Pancreas (tissue), 10 donors: ENCODE data around the gene NUB1. TPM values are rescaled to one million over a fixed set of nuclear protein-coding genes. Genes with fewer than 3 reads are reported as not detected.
A peak's percentile ranks its signal among the peaks of the same experiment; 100 is the strongest.

Experiments used
- ATAC-seq, 4 donors: fragments of 200-7000 bp; cut with Tn5 transposase; one replicate each; pipeline versions ENCODE4 v1.8.0 to v1.9.1; 2020; ENCODE audit warnings: mild to moderate bottlenecking in 4 of 4, moderate library complexity in 4 of 4
- DNase-seq, 6 donors: peaks; one replicate each; pipeline ENCODE4 v3.0.0-alpha.2; 2020
- FAIRE-seq: peaks from 2 replicates; lab custom pipeline; 2012; peaks lifted over from hg19 to GRCh38; lab: Jason Lieb, UNC
- H3K27ac ChIP-seq, 4 donors: fragments of 200-600 bp; sonication (generic); 1 replicate in 3 of 4; 2 replicates in 1 of 4; pipeline versions ENCODE4 v1.5.0 to v1.8.0; 2020
- H3K27me3 ChIP-seq, 4 donors: fragments of 200-600 bp; one replicate each; pipeline ENCODE4 v1.8.0; 2021
- H3K36me3 ChIP-seq, 3 donors: fragments of 200-600 bp; sonication (generic) in 1 of 3; one replicate each; pipeline versions ENCODE4 v1.5.0 to v1.8.0; 2020 to 2021
- H3K4me1 ChIP-seq, 3 donors: fragments of 200-600 bp; one replicate each; pipeline ENCODE4 v1.8.0; 2021
- H3K4me3 ChIP-seq, 4 donors: fragments of 200-600 bp; sonication (generic) in 2 of 4; one replicate each; pipeline versions ENCODE4 v1.5.0 to v1.8.0; 2020 to 2021
- H3K9me3 ChIP-seq, 4 donors: fragments of 200-600 bp; one replicate each; pipeline ENCODE4 v1.8.0; 2021
- CTCF ChIP-seq, 4 donors: fragments of 200-600 bp; sonication (generic) in 3 of 4; IDR thresholded peaks; one replicate each; pipeline versions ENCODE4 v1.5.0 to v1.8.0; 2021; ENCODE audit warnings: antibody characterized with exemption in 4 of 4
- WGBS, 2 donors: extraction: QIAGEN DNeasy Blood & Tissue Kit; methylation state at CpG; one replicate each; pipeline ENCODE4 v1.1.7; 2013; 5-methylcytosine and 5-hydroxymethylcytosine counted together
- intact Hi-C, 3 donors: fragments of 100-400 bp; cut with DNase I; formaldehyde crosslinking; loops; one replicate each; pipeline versions ENCODE4 v1.11.1 to v1.14.2; 2022
- polyA plus RNA-seq, 2 donors: library from polyadenylated mRNA; stranded (reverse); fragments of 200-250 nt; gene quantifications; one replicate each; pipeline ENCODE4 v1.2.3, GENCODE V29; 2013
- total RNA-seq, 6 donors: library from RNA; stranded (reverse); fragmentation: NEBNext Ultra II Directional in 4 of 6; extraction: Animal tissue kit (Norgen Biotek cat#: 25700) in 4 of 6; gene quantifications; one replicate each; pipeline versions ENCODE4 v1.2.1 to v1.2.4, GENCODE V29; 2021 to 2023
- donor health status: healthy with polysubstance abuse.
- donor health status: DM: no; HTN: no; CAD: no; lungs with moderate emphysema.
- donor health status: DM: no; HTN: no; CAD: no.
- donor health status: control.
- donor health status: control.
- donor health status: Bipolar disorder and iron deficiency.
- donor health status: DM: yes; HTN: yes; CAD: no.
- donor health status: DM: no; HTN: no; CAD: no.
- donor health status: DM: no; HTN: no; CAD: no.
- donor health status: DM: yes; HTN: yes; CAD: no.

NUB1 gene
- total and polyA plus RNA-seq, 8 donors, result 19.5 to 30.6 (median 23.8) TPM

GRCh38 chr7:151345576-151346469 lies 4.2 kb downstream of the NUB1 start:
- no peaks in the 10 kb centered on the region for H3K27me3 ChIP-seq
- H3K36me3 ChIP-seq, result peaks cover 0 to 24% (median 3%) of the 10 kb centered on the region in 3 donors
- intact Hi-C loops, result no loop called here
- 63 to 71% methylated on average over 2 of the region's 2 CpGs for WGBS, 2 donors
- ATAC-seq (no peak), DNase-seq (no peak), FAIRE-seq (no peak)
- H3K9me3 ChIP-seq, result no peaks in the 10 kb centered on the region
- no peak overlapping the region for H3K4me3 ChIP-seq
- peak overlapping the region in 1 of 4 donors; percentile 5 for H3K27ac ChIP-seq
- H3K4me1 ChIP-seq, result peaks cover 4 to 32% (median 6%) of the 10 kb centered on the region in 3 donors
- no peak for TF ChIP-seq CTCF (IDR thresholded peaks at IDR 0.05)

GRCh38 chr7:151346470-151346769 lies 4.8 kb downstream of the NUB1 start:
- Histone ChIP-seq H3K27ac (peak overlapping the region in 1 of 4 donors; percentile 4), H3K4me1 (peaks cover 4 to 34% (median 6%) of the 10 kb centered on the region in 3 donors), H3K36me3 (peaks cover 0 to 30% (median 5%) of the 10 kb centered on the region in 3 donors), H3K9me3 (no peaks in the 10 kb centered on the region), H3K4me3 (no peak overlapping the region), H3K27me3 (no peaks in the 10 kb centered on the region)
- TF ChIP-seq CTCF (IDR thresholded peaks at IDR 0.05), result no peak
- no peak for FAIRE-seq
- intact Hi-C loops, result no loop called here
- DNase-seq, result no peak
- ATAC-seq, result no peak
- 44 to 57% methylated on average over 2 of the region's 2 CpGs for WGBS, 2 donors

DNA sequence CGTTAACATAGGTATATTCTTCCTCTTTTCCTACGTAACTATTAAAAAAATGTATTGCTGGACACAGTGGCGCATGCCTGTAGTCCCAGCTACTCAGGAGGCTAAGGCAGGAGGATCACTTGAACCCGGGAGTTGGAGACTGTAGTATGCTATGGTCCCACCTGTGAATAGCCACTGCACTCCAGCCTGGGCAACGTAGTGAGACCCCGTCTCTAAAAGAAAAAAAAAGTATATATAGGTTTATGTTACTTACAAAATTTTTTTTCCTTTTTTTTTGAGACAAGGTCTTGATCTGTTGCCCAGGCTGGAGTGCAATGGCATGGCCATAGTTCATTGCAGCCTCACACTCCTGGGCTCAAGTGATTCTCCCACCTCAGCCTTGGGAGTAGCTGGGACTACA lies 5.6 kb downstream of the NUB1 start:
- no peak for FAIRE-seq
- no peak overlapping the region for H3K4me3 ChIP-seq
- no peaks in the 10 kb centered on the region for H3K9me3 ChIP-seq
- WGBS, 2 donors, result 94 to 96% methylated on average over 6 of the region's 6 CpGs
- no peaks in the 10 kb centered on the region for H3K27me3 ChIP-seq
- no peak for DNase-seq
- intact Hi-C loops, result no loop called here
- H3K4me1 ChIP-seq, result peaks cover 4 to 34% (median 6%) of the 10 kb centered on the region in 3 donors
- H3K27ac ChIP-seq, result no peak overlapping the region
- TF ChIP-seq CTCF (IDR thresholded peaks at IDR 0.05), result no peak
- H3K36me3 ChIP-seq, result peaks cover 0 to 38% (median 7%) of the 10 kb centered on the region in 3 donors
- ATAC-seq, result no peak

DNA sequence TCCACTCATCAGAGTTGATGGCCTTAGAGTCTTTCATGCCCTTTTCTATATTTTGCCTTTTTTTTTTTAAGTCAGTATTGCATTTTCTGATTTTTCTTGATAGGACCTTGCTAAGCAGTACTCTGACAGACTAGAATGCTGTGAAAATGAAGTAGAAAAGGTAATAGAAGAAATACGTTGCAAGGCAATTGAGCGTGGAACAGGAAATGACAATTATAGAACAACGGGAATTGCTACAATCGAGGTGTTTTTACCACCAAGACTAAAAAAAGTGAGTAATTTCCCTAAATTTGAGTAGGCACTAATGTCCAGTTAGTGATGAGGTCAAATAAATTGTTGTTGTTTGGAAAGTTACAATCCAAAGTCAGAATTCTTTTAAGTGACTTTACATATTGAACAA lies 7.4 kb downstream of the NUB1 start:
- Histone ChIP-seq H3K4me3 (peak overlapping the region in 2 of 4 donors; percentile 39 to 43), H3K4me1 (peaks cover 4 to 25% (median 6%) of the 10 kb centered on the region in 3 donors), H3K9me3 (no peaks in the 10 kb centered on the region), H3K27ac (peak overlapping the region in 3 of 4 donors; percentile 68 to 95 (median 80)), H3K27me3 (no peaks in the 10 kb centered on the region), H3K36me3 (peaks cover 0 to 39% (median 10%) of the 10 kb centered on the region in 3 donors)
- FAIRE-seq (no peak), DNase-seq (no peak), ATAC-seq (no peak)
- intact Hi-C loops, result no loop called here
- no peak for TF ChIP-seq CTCF (IDR thresholded peaks at IDR 0.05)
- 78 to 81% methylated on average over 4 of the region's 4 CpGs for WGBS, 2 donors

DNA sequence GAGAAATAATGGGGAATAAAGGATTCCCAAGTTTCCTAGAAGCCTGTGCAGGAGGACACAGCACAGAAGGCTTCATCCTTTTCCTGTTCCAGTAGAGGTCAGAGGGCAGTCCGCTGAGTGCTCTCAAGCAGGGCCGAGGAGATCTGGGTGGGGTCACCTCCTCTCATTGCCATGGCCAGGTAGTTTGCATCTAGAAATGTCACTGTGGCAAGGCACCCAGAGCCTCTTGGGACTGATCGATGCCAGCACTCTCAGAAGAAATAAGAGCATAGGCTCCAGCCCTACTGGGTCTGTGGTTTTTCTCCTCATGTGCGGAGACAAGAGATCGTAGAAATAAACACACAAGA lies 7.9 kb downstream of the NUB1 start:
- DNase-seq (peak in 2 of 6 donors; percentile 20 to 26), FAIRE-seq (no peak), ATAC-seq (peak; percentile 43 to 61 (median 54))
- TF ChIP-seq CTCF (IDR thresholded peaks at IDR 0.05), result no peak
- peak overlapping the region in 2 of 4 donors; percentile 39 to 43 for H3K4me3 ChIP-seq
- H3K9me3 ChIP-seq, result no peaks in the 10 kb centered on the region
- peaks cover 4 to 25% (median 6%) of the 10 kb centered on the region in 3 donors for H3K4me1 ChIP-seq
- H3K27me3 ChIP-seq, result no peaks in the 10 kb centered on the region
- WGBS, 2 donors, result 30 to 36% methylated on average over 5 of the region's 5 CpGs
- peaks cover 0 to 39% (median 10%) of the 10 kb centered on the region in 3 donors for H3K36me3 ChIP-seq
- intact Hi-C loops, result no loop called here
- peak overlapping the region; percentile 64 to 95 (median 74) for H3K27ac ChIP-seq
